ENCODE measurements around the gene KIF23.
A peak's percentile ranks its signal among the peaks of the same experiment; 100 is the strongest.

The KIF23 gene

GRCh38 chr15:69424748-69425413 lies 10.7 kb downstream of the KIF23 start:
- no peak for DNase-seq (ENCODE audit: low spot score)
- 0 out of 3 replicates have a peak, but pooled peaks have one; percentile 18 for ATAC-seq (ENCODE audit: low read depth)
- H3K4me3 ChIP-seq (ENCODE audit: severe bottlenecking) = no peak overlapping the region
- H3K4me1 ChIP-seq (ENCODE audit: insufficient read depth, poor library complexity, severe bottlenecking) = peaks cover 5% of the 10 kb centered on the region
- no peaks in the 10 kb centered on the region for H3K27me3 ChIP-seq (ENCODE audit: insufficient read depth, poor library complexity, severe bottlenecking)
- no peak overlapping the region for H3K27ac ChIP-seq (ENCODE audit: poor library complexity, severe bottlenecking)
- H3K36me3 ChIP-seq (ENCODE audit: low read depth) = peaks cover 100% of the 10 kb centered on the region
- TF ChIP-seq, protein P1, sequence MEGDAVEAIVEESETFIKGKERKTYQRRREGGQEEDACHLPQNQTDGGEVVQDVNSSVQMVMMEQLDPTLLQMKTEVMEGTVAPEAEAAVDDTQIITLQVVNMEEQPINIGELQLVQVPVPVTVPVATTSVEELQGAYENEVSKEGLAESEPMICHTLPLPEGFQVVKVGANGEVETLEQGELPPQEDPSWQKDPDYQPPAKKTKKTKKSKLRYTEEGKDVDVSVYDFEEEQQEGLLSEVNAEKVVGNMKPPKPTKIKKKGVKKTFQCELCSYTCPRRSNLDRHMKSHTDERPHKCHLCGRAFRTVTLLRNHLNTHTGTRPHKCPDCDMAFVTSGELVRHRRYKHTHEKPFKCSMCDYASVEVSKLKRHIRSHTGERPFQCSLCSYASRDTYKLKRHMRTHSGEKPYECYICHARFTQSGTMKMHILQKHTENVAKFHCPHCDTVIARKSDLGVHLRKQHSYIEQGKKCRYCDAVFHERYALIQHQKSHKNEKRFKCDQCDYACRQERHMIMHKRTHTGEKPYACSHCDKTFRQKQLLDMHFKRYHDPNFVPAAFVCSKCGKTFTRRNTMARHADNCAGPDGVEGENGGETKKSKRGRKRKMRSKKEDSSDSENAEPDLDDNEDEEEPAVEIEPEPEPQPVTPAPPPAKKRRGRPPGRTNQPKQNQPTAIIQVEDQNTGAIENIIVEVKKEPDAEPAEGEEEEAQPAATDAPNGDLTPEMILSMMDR (IDR thresholded peaks at IDR 0.05; ENCODE audit: poor library complexity, severe bottlenecking) = no peak
- H3K9me3 ChIP-seq (ENCODE audit: severe bottlenecking) = no peaks in the 10 kb centered on the region

GRCh38 chr15:69433831-69434230 lies 19.7 kb downstream of the KIF23 start:
- ATAC-seq (ENCODE audit: low read depth) (no peak), DNase-seq (ENCODE audit: low spot score) (no peak)
- Histone ChIP-seq H3K27ac (ENCODE audit: poor library complexity, severe bottlenecking) (no peak overlapping the region), H3K9me3 (ENCODE audit: severe bottlenecking) (no peaks in the 10 kb centered on the region), H3K36me3 (ENCODE audit: low read depth) (peaks cover 100% of the 10 kb centered on the region), H3K4me1 (ENCODE audit: insufficient read depth, poor library complexity, severe bottlenecking) (no peaks in the 10 kb centered on the region), H3K4me3 (ENCODE audit: severe bottlenecking) (no peak overlapping the region), H3K27me3 (ENCODE audit: insufficient read depth, poor library complexity, severe bottlenecking) (no peaks in the 10 kb centered on the region)
- TF ChIP-seq, protein P1 (IDR thresholded peaks at IDR 0.05; ENCODE audit: poor library complexity, severe bottlenecking) = no peak

- Histone ChIP-seq H3K36me3 (ENCODE audit: low read depth) (peaks cover 100% of the 10 kb centered on the region), H3K4me1 (ENCODE audit: insufficient read depth, poor library complexity, severe bottlenecking) (no peaks in the 10 kb centered on the region), H3K4me3 (ENCODE audit: severe bottlenecking) (no peak overlapping the region), H3K9me3 (ENCODE audit: severe bottlenecking) (no peaks in the 10 kb centered on the region), H3K27me3 (ENCODE audit: insufficient read depth, poor library complexity, severe bottlenecking) (no peaks in the 10 kb centered on the region), H3K27ac (ENCODE audit: poor library complexity, severe bottlenecking) (no peak overlapping the region)
- ATAC-seq (ENCODE audit: low read depth) (no peak), DNase-seq (ENCODE audit: low spot score) (no peak)
- TF ChIP-seq, protein P1 (IDR thresholded peaks at IDR 0.05; ENCODE audit: poor library complexity, severe bottlenecking) = no peak
Observed at GRCh38 chr15:69434238-69434637, 20.1 kb downstream of the KIF23 start.

DNA sequence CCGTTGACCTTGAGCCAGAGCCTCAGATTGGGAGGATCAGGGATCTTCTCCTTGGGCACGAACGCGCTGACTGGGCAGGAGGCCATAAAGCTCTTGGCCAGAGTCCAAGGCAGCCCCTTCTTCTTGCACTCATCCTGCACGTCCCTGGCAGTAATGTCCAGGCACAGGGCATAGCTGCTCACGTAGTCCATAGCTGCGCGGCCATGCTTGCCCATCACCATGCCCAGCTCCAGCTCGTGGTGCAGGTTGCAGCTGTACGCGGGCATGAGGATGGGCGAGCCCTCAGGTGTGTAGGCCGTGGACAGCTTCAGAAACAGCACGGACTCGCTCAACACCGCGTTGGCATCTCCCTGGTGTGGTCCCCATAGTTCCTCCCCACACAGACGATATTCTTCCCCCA lies 20.5 kb downstream of the KIF23 start:
- Histone ChIP-seq H3K27me3 (ENCODE audit: insufficient read depth, poor library complexity, severe bottlenecking) (no peaks in the 10 kb centered on the region), H3K4me1 (ENCODE audit: insufficient read depth, poor library complexity, severe bottlenecking) (no peaks in the 10 kb centered on the region), H3K9me3 (ENCODE audit: severe bottlenecking) (no peaks in the 10 kb centered on the region), H3K36me3 (ENCODE audit: low read depth) (peaks cover 100% of the 10 kb centered on the region), H3K27ac (ENCODE audit: poor library complexity, severe bottlenecking) (no peak overlapping the region), H3K4me3 (ENCODE audit: severe bottlenecking) (no peak overlapping the region)
- ATAC-seq (ENCODE audit: low read depth) = no peak; the same call in 2 of the 3 replicates
- no peak for DNase-seq (ENCODE audit: low spot score)
- TF ChIP-seq, protein P1 (IDR thresholded peaks at IDR 0.05; ENCODE audit: poor library complexity, severe bottlenecking) = no peak

GRCh38 chr15:69435985-69436384 lies 21.8 kb downstream of the KIF23 start:
- Histone ChIP-seq H3K27ac (ENCODE audit: poor library complexity, severe bottlenecking) (no peak overlapping the region), H3K36me3 (ENCODE audit: low read depth) (peaks cover 100% of the 10 kb centered on the region), H3K9me3 (ENCODE audit: severe bottlenecking) (no peaks in the 10 kb centered on the region), H3K27me3 (ENCODE audit: insufficient read depth, poor library complexity, severe bottlenecking) (no peaks in the 10 kb centered on the region), H3K4me3 (ENCODE audit: severe bottlenecking) (no peak overlapping the region), H3K4me1 (ENCODE audit: insufficient read depth, poor library complexity, severe bottlenecking) (no peaks in the 10 kb centered on the region)
- DNase-seq (ENCODE audit: low spot score) (no peak), ATAC-seq (ENCODE audit: low read depth) (no peak)
- TF ChIP-seq, protein P1 (IDR thresholded peaks at IDR 0.05; ENCODE audit: poor library complexity, severe bottlenecking) = no peak

Data from RWPE2 (cell line).